HEK293T (cell line): ENCODE measurements around the gene IFI27L2.

Experiments
- CTCF ChIA-PET: fragments of 350-600 bp; formaldehyde crosslinking; extraction: SDS; loops from one replicate; lab custom pipeline; 2021; ENCODE audit warnings: antibody characterized with exemption, inconsistent platforms; lab: Yijun Ruan, JAX
- POLR2A ChIA-PET: fragments of 350-600 bp; formaldehyde crosslinking; extraction: SDS; loops from one replicate; lab custom pipeline; 2020; ENCODE audit warnings: antibody characterized with exemption, inconsistent platforms; lab: Yijun Ruan, JAX
- DNase-seq: peaks from one replicate; pipeline ENCODE4 v3.0.0; 2012; ENCODE audit warnings: mixed read lengths; ENCODE audit errors: extremely low spot score
- ARNT ChIP-seq: fragments of 450-650 bp; IDR thresholded peaks from 2 replicates; pipeline ENCODE4 v1.6.1; 2017; ENCODE audit warnings: mild to moderate bottlenecking
- BHLHE40 ChIP-seq: fragments of 450-650 bp; IDR thresholded peaks from 2 replicates; pipeline ENCODE4 v1.6.1; 2016; ENCODE audit warnings: mild to moderate bottlenecking, moderate library complexity, borderline replicate concordance
- CTBP1 ChIP-seq: fragments of 450-650 bp; IDR thresholded peaks from 2 replicates; pipeline ENCODE4 v1.6.1; 2016; ENCODE audit warnings: borderline replicate concordance
- ELF4 ChIP-seq: fragments of 450-650 bp; IDR thresholded peaks from 2 replicates; pipeline ENCODE4 v1.6.1; 2017; ENCODE audit warnings: antibody characterized with exemption
- FOXA1 ChIP-seq: fragments of 450-650 bp; IDR thresholded peaks from 2 replicates; pipeline ENCODE4 v1.6.1; 2016; ENCODE audit warnings: mild to moderate bottlenecking
- FOXK2 ChIP-seq: fragments of 450-650 bp; IDR thresholded peaks from 2 replicates; pipeline ENCODE4 v1.6.1; 2016; ENCODE audit warnings: mild to moderate bottlenecking
- FOXM1 ChIP-seq: fragments of 450-650 bp; IDR thresholded peaks from 2 replicates; pipeline ENCODE4 v1.6.1; 2017; ENCODE audit warnings: mild to moderate bottlenecking, borderline replicate concordance
- HDGF ChIP-seq: fragments of 450-650 bp; IDR thresholded peaks from 2 replicates; pipeline ENCODE4 v1.6.1; 2017; ENCODE audit warnings: antibody characterized with exemption, borderline replicate concordance
- L3MBTL2 ChIP-seq: fragments of 450-650 bp; conservative IDR thresholded peaks from 2 replicates; pipeline ENCODE4 v1.6.1; 2016; ENCODE audit warnings: mild to moderate bottlenecking
- LEF1 ChIP-seq: fragments of 450-650 bp; IDR thresholded peaks from 2 replicates; pipeline ENCODE4 v1.6.1; 2017; ENCODE audit warnings: mild to moderate bottlenecking, borderline replicate concordance
- NFRKB ChIP-seq: fragments of 450-650 bp; IDR thresholded peaks from 2 replicates; pipeline ENCODE4 v1.6.1; 2016; ENCODE audit warnings: mild to moderate bottlenecking, moderate library complexity
- PKNOX1 ChIP-seq: fragments of 450-650 bp; IDR thresholded peaks from 2 replicates; pipeline ENCODE4 v1.6.1; 2016
- SP1 ChIP-seq: fragments of 450-650 bp; IDR thresholded peaks from 2 replicates; pipeline ENCODE4 v1.6.1; 2017
- SUZ12 ChIP-seq: fragments of 450-650 bp; IDR thresholded peaks from 2 replicates; pipeline ENCODE4 v1.6.1; 2016; ENCODE audit warnings: mild to moderate bottlenecking
- TARDBP ChIP-seq: fragments of 450-650 bp; IDR thresholded peaks from 2 replicates; pipeline ENCODE4 v1.6.1; 2016
- ZNF384 ChIP-seq: fragments of 450-650 bp; IDR thresholded peaks from 2 replicates; pipeline ENCODE4 v1.6.1; 2016

IFI27L2 gene

GRCh38 chr14:94174604-94175010, 45.2 kb upstream of the IFI27L2 start:
- TF ChIP-seq SP1 = no peak
- no peak for TF ChIP-seq FOXK2
- no peak for TF ChIP-seq L3MBTL2
- TF ChIP-seq NFRKB = no peak
- no peak for TF ChIP-seq PKNOX1
- TF ChIP-seq ZNF384 = no peak
- no peak for TF ChIP-seq SUZ12
- no peak for TF ChIP-seq FOXA1
- TF ChIP-seq ARNT = no peak
- TF ChIP-seq TARDBP = no peak
- TF ChIP-seq ELF4 = no peak
- TF ChIP-seq FOXM1 = no peak
- TF ChIP-seq CTBP1 = no peak
- TF ChIP-seq LEF1 = no peak
- no peak for TF ChIP-seq BHLHE40
- no peak for TF ChIP-seq HDGF
- POLR2A ChIA-PET = interaction anchor here (1.2 to 1.8 kb wide), 3 partner anchors 32 to 94 kb away, joined by 3 to 9 read pairs (median 5); partner anchors contain the start of genes DDX24 and IFI27L1
- CTCF ChIA-PET = interaction anchor here (0.8 to 1.3 kb wide), 2 partner anchors 39 to 43 kb away, joined by 3 to 7 read pairs; no protein-coding TSS in a partner anchor
- DNase-seq = no peak

DNA sequence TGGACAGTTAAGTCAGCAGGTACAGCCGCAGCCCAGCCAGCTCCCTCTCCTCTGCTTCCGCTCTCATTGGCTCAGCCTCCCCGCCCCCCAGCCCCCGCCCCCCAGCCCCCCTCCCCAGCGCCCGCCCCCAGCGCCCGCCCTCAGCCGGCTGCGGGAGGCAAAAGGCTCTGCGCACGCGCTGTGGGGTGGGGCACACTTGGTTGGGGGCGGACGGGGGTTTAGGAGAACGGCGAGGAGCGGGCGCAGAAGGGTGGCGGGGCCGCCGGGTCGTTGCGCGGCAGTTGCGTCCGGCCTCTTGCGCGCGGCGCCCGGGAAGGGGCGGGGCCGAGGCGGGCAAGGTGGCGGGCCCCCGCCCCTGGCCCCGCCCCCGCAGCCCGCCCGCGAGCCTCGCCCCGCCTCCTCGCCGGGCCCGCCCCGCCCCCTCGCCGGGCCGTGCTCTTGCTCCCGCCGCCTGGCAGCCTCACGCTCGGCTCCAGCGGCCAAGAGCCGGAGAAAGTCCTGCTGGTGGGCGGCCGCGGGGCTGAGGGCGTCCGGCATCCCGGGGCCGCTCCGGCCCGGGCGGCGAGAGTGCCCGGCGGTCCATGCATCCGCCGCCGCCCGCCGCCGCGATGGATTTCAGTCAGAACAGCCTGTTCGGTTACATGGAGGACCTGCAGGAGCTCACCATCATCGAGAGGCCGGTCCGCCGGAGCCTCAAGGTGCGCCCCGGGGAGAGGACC, 44.6 kb upstream of the IFI27L2 start, which contains the start of gene PPP4R4:
PPP4R4 (plus strand) TSS at position 438 of the 719 bp plus-strand sequence; CDS start at position 582, 144 bp downstream.
- TF ChIP-seq BHLHE40 (no peak), ARNT (no peak), FOXA1 (no peak), CTBP1 (no peak), FOXK2 (no peak), L3MBTL2 (no peak), PKNOX1 (no peak), ELF4 (no peak), LEF1 (no peak), FOXM1 (no peak), TARDBP (no peak), SP1 (no peak), NFRKB (no peak), SUZ12 (no peak), HDGF (no peak), ZNF384 (no peak)
- POLR2A ChIA-PET = interaction anchor here (1.2 to 1.8 kb wide), 3 partner anchors 32 to 93 kb away, joined by 3 to 9 read pairs (median 5); partner anchors contain the start of genes DDX24 and IFI27L1
- peak; percentile 94 for DNase-seq
- CTCF ChIA-PET = no interaction called here

GRCh38 chr14:94173471-94173884, 44.1 kb upstream of the IFI27L2 start:
- ChIA-PET POLR2A (interaction anchor here (0.8 to 1.8 kb wide), 3 partner anchors 31 to 92 kb away, joined by 3 to 5 read pairs (median 3); partner anchors contain the start of genes DDX24 and IFI27L1), CTCF (no interaction called here)
- TF ChIP-seq FOXA1 = no peak
- peak; percentile 45 for TF ChIP-seq L3MBTL2
- DNase-seq = no peak

DNA sequence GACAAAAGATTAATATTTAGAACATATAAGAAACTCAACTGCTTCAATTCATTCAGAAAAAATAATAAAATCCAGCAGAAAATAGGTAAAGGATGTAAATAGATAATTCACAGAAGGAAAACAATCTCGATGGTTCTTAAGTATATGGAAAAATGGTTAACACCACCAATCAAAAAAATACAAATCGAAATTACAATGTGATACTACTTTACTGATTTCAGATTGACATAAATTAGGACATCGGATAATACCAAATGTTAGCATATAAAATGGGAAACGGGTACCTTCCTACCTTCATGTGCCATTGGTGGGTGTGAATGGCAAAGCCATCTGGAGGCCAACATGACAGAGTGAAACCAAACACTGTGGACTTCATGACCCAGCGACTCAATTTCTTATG, 43.1 kb upstream of the IFI27L2 start:
- TF ChIP-seq LEF1 (no peak), SUZ12 (no peak), ELF4 (no peak), ZNF384 (no peak), FOXK2 (no peak), FOXM1 (no peak), BHLHE40 (no peak), SP1 (no peak), NFRKB (no peak), PKNOX1 (no peak), ARNT (no peak), FOXA1 (no peak)
- CTCF ChIA-PET = no interaction called here
- POLR2A ChIA-PET = interaction anchor here (0.8 kb wide), 1 partner anchor 34 kb away, joined by 3 read pairs; no protein-coding TSS in a partner anchor
- DNase-seq = no peak

DNA sequence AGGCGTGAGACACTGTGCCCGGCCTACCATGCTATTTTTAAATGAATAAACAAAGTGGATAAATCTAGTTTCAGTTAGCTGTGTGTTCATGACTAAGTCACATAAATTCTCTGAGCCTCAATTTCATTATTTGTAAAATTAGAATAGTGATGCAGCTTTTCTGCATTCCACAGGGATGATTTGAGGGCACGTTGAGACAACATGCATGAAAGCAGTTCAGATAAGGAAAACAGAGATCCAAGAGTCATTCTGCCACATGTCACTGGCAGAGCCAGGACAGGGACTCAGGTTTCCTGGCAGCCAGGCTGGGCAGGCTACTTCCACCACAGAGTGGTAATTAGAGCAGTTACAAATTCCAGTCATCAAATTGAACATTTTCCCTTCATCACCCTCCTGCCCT, 41.8 kb upstream of the IFI27L2 start:
- CTCF ChIA-PET = interaction anchor here (1.1 kb wide), 1 partner anchor 34 kb away, joined by 4 read pairs; no protein-coding TSS in a partner anchor
- TF ChIP-seq SP1 (no peak), CTBP1 (no peak), ZNF384 (no peak), L3MBTL2 (no peak), HDGF (no peak), ELF4 (no peak), TARDBP (no peak), NFRKB (no peak), FOXK2 (no peak), PKNOX1 (no peak), SUZ12 (no peak), FOXA1 (no peak), ARNT (no peak), FOXM1 (no peak), LEF1 (no peak), BHLHE40 (no peak)
- no peak for DNase-seq
- POLR2A ChIA-PET = no interaction called here
